ENCODE measurements around the gene SAMD8.

The SAMD8 gene

DNA sequence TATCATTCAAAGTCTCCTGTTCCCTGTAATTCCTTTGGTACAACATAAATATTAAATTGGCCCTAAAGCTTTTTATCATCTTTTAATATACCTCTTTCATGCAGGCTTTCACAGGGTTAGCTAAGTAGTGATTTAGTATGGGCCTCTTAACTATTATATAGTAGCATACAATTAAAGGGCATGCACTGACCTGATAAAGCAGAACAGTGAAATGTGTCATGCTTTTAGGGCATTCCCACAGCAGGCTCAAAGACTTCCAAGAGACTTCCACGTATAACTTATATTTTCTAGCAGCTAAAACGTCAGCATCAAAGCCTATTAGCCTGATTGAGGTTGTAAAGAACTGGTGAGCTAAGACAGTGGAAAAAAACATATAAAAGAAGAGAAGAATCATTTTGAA is 35.3 kb downstream of the SAMD8 start:
- Histone ChIP-seq H3K9ac (ENCODE audit: low read depth, low read length) (no peak overlapping the region), H3K27ac (ENCODE audit: low read depth, low read length) (no peak overlapping the region), H3K4me3 (ENCODE audit: low read depth, low read length) (no peak overlapping the region), H3K36me3 (ENCODE audit: control insufficient read depth, insufficient read depth, low read length) (peaks cover 12% of the 10 kb centered on the region), H3K4me1 (ENCODE audit: control insufficient read depth, insufficient read depth, low read length) (no peaks in the 10 kb centered on the region), H3K27me3 (ENCODE audit: control insufficient read depth, insufficient read depth, low read length) (no peaks in the 10 kb centered on the region), H3K9me3 (ENCODE audit: control insufficient read depth, insufficient read depth, low read length) (no peaks in the 10 kb centered on the region)

DNA sequence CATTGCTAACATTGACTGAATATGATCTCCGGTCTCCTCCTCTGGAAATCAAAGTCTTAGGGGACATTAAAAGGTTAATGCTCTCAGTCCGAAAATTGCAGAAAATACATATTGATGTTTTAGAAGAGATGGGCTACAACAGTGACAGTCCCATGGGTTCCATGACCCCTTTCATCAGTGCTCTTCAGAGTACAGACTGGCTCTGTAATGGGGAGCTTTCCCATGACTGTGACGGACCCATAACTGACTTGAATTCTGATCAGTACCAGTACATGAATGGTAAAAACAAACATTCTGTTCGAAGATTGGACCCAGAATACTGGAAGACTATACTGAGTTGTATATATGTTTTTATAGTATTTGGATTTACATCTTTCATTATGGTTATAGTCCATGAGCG is 39.2 kb downstream of the SAMD8 start:
- Histone ChIP-seq H3K9me3 (ENCODE audit: control insufficient read depth, insufficient read depth, low read length) (no peaks in the 10 kb centered on the region), H3K9ac (ENCODE audit: low read depth, low read length) (no peak overlapping the region), H3K27ac (ENCODE audit: low read depth, low read length) (no peak overlapping the region), H3K4me1 (ENCODE audit: control insufficient read depth, insufficient read depth, low read length) (no peaks in the 10 kb centered on the region), H3K36me3 (ENCODE audit: control insufficient read depth, insufficient read depth, low read length) (peaks cover 20% of the 10 kb centered on the region), H3K4me3 (ENCODE audit: low read depth, low read length) (no peak overlapping the region), H3K27me3 (ENCODE audit: control insufficient read depth, insufficient read depth, low read length) (no peaks in the 10 kb centered on the region)

DNA sequence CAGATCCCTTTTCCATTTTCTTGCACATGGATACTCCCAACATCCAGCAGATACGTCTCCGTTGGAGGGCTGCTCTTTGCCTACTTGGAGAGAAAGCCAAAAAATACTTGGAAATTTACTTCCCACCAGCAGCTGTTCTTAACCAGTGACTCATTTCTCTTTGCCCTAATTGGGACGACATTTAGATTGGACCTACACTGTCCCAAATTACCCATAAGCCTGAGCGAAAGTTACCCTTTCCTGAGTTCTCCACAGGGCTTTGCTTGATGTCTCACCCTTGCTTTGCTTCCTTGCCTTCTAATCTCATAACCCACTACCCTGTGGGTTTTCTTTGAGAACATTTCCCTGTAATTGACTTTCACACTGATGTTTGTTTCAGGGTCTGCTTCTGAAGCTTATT is 48.1 kb downstream of the SAMD8 start:
- H3K4me1 ChIP-seq (ENCODE audit: control insufficient read depth, insufficient read depth, low read length) = no peaks in the 10 kb centered on the region
- H3K9me3 ChIP-seq (ENCODE audit: control insufficient read depth, insufficient read depth, low read length) = no peaks in the 10 kb centered on the region
- H3K36me3 ChIP-seq (ENCODE audit: control insufficient read depth, insufficient read depth, low read length) = no peaks in the 10 kb centered on the region; the same call in 1 of the 2 replicates
- H3K4me3 ChIP-seq (ENCODE audit: low read depth, low read length) = no peak overlapping the region
- H3K9ac ChIP-seq (ENCODE audit: low read depth, low read length) = no peak overlapping the region
- H3K27me3 ChIP-seq (ENCODE audit: control insufficient read depth, insufficient read depth, low read length) = no peaks in the 10 kb centered on the region
- no peak overlapping the region for H3K27ac ChIP-seq (ENCODE audit: low read depth, low read length)

DNA sequence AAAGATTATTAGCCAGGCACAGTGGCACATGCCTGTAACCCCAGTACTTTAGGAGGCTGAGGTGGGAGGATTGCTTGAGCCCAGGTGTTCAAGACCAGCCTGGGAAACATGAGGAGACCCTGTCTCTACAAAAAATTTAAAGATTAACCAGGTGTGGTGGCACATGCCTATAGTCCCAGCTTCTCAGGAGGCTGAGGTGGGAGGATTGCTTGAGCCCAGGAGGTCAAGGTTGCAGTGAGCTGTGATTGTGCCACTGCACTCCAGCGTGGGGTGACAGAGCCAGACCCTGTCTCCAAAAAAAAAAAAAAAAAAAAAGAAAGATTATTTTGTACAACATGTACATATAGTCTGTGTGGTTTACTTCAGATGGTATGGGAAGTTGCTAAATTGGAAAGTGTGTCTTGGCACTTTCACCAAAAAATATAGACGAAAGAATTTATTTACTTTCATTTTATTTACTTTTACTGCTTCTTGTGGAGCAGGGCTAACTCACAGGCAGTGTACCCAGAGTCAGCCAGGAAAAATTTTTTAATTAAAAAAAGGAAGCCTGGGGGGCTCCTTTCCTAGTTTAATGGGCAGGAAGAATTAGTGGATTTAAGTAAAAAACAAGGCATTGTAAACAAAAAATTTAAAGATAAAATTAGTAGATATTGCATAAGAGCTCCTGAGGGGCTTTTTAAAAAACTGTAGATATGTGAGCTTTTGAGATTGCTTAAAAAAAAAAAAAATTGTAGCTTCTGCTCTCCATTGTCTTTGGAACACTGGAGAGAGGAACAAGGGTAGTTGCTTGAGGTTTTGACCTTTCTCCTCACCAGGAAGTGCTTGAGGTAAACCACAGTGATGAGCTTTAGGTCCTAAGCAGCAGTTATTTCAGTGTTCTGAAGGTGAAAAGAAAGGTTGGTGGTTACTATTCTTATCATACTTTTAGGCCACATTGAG is 54.5 kb downstream of the SAMD8 start:
- peaks cover 6% of the 10 kb centered on the region; the same call in 1 of the 2 replicates for H3K36me3 ChIP-seq (ENCODE audit: control insufficient read depth, insufficient read depth, low read length)
- H3K9ac ChIP-seq (ENCODE audit: low read depth, low read length) = no peak overlapping the region
- no peaks in the 10 kb centered on the region for H3K9me3 ChIP-seq (ENCODE audit: control insufficient read depth, insufficient read depth, low read length)
- no peak overlapping the region for H3K27ac ChIP-seq (ENCODE audit: low read depth, low read length)
- no peaks in the 10 kb centered on the region for H3K4me1 ChIP-seq (ENCODE audit: control insufficient read depth, insufficient read depth, low read length)
- H3K4me3 ChIP-seq (ENCODE audit: low read depth, low read length) = no peak overlapping the region
- no peaks in the 10 kb centered on the region for H3K27me3 ChIP-seq (ENCODE audit: control insufficient read depth, insufficient read depth, low read length)

DNA sequence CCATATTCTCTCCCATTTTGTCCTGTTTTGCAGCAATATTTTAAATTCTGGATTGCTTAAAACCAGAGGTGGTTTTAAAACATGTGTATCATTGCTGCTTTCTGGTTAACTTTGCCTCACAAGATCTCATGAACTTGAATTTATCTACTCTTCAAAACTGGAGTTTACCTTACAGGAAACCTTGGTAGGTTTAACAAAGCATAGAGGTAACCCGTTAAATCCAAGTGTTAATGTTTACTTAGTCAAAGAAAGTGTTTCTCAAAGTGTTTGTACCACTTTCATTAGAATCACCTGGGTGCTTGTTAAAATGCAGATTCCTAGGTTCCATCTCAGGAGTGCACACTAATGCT is 55.1 kb downstream of the SAMD8 start:
- peaks cover 6% of the 10 kb centered on the region; the same call in 1 of the 2 replicates for H3K36me3 ChIP-seq (ENCODE audit: control insufficient read depth, insufficient read depth, low read length)
- H3K9ac ChIP-seq (ENCODE audit: low read depth, low read length) = no peak overlapping the region
- H3K4me1 ChIP-seq (ENCODE audit: control insufficient read depth, insufficient read depth, low read length) = no peaks in the 10 kb centered on the region
- no peak overlapping the region for H3K4me3 ChIP-seq (ENCODE audit: low read depth, low read length)
- H3K27ac ChIP-seq (ENCODE audit: low read depth, low read length) = no peak overlapping the region
- no peaks in the 10 kb centered on the region for H3K27me3 ChIP-seq (ENCODE audit: control insufficient read depth, insufficient read depth, low read length)
- no peaks in the 10 kb centered on the region for H3K9me3 ChIP-seq (ENCODE audit: control insufficient read depth, insufficient read depth, low read length)

DNA sequence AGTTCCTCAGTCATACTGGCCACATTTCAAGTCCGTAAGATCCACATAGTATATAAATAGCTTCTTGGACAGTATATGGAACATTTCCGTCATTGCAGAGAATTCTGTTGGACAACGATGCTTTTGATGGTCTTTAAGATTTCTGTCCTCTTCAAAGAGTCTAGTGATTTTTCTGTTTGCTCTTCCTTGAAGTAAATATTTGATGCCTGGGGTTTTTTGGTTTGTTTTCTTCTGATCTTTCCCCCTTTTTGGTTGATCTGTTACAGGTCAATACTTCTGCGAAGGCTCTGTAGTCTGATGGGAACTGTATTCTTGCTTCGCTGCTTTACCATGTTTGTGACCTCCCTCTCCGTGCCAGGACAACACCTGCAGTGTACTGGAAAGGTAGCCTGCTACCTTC is 56.8 kb downstream of the SAMD8 start:
- peaks cover 6% of the 10 kb centered on the region; the same call in 1 of the 2 replicates for H3K36me3 ChIP-seq (ENCODE audit: control insufficient read depth, insufficient read depth, low read length)

DNA sequence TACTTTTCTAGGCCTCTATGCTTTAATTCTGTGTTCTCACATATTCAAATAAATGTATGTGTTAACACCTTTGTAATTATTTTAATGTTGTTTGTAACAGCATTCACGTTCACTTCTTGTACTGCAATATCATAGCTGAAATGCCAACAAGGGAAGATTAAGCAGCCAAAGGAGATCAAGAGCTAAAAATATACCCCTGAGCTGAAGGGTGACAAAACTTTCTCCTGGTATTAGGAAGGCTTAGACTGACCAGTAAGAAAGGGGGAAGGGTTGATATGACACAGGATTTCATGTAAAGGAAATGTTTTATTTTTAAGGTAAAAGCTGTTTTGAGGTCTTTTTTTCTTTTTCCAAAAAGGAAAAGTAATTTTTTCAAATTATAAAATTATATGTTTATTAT is 58.8 kb downstream of the SAMD8 start:
- Histone ChIP-seq H3K9me3 (ENCODE audit: control insufficient read depth, insufficient read depth, low read length) (no peaks in the 10 kb centered on the region), H3K4me1 (ENCODE audit: control insufficient read depth, insufficient read depth, low read length) (no peaks in the 10 kb centered on the region), H3K27me3 (ENCODE audit: control insufficient read depth, insufficient read depth, low read length) (no peaks in the 10 kb centered on the region), H3K4me3 (ENCODE audit: low read depth, low read length) (no peak overlapping the region), H3K9ac (ENCODE audit: low read depth, low read length) (no peak overlapping the region), H3K36me3 (ENCODE audit: control insufficient read depth, insufficient read depth, low read length) (peaks cover 6% of the 10 kb centered on the region), H3K27ac (ENCODE audit: low read depth, low read length) (no peak overlapping the region)

More for the DNA sequence above, 56.8 kb downstream of the SAMD8 start:
- no peak overlapping the region for H3K9ac ChIP-seq (ENCODE audit: low read depth, low read length)
- no peaks in the 10 kb centered on the region for H3K27me3 ChIP-seq (ENCODE audit: control insufficient read depth, insufficient read depth, low read length)
- no peak overlapping the region for H3K4me3 ChIP-seq (ENCODE audit: low read depth, low read length)
- H3K4me1 ChIP-seq (ENCODE audit: control insufficient read depth, insufficient read depth, low read length) = no peaks in the 10 kb centered on the region
- no peak overlapping the region for H3K27ac ChIP-seq (ENCODE audit: low read depth, low read length)
- no peaks in the 10 kb centered on the region for H3K9me3 ChIP-seq (ENCODE audit: control insufficient read depth, insufficient read depth, low read length)

DNA sequence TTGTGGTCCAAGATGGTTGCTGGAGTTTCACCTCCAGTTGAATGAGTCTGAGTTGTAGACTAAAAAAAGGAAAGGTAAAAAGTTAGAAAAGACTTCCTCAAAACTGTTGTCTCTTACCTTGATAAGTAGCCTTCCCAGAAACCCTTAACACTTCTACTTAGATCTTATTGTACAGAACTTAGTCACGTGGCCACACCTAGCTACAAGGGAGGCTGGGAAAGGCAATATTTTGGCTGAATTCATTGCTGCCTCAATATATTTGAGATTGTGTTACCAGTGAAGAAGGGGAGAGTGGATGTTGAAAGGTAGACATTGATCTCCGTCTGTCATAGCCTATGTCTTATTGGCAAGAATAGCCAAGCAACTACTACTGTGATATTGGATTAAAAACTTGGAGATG is 63.6 kb downstream of the SAMD8 start:
- no peak overlapping the region for H3K27ac ChIP-seq (ENCODE audit: low read depth, low read length)

DNA sequence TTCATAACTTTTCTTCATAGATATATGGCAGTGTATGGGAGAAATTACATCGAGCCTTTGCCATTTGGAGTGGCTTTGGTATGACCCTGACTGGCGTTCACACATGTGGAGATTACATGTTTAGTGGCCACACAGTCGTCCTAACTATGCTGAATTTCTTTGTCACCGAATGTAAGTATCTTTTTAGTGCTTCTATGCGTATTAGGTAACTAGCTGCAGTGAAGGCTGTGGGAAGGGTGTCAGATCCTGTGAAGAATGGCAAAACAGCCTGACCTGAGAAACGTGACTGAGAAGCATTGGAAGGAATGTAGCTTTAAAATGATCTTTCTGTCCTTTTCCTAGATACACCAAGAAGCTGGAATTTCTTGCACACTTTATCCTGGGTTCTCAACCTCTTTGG is 64.6 kb downstream of the SAMD8 start:
- peaks cover 14% of the 10 kb centered on the region for H3K36me3 ChIP-seq (ENCODE audit: control insufficient read depth, insufficient read depth, low read length)
- no peak overlapping the region for H3K4me3 ChIP-seq (ENCODE audit: low read depth, low read length)
- H3K9me3 ChIP-seq (ENCODE audit: control insufficient read depth, insufficient read depth, low read length) = no peaks in the 10 kb centered on the region
- H3K27ac ChIP-seq (ENCODE audit: low read depth, low read length) = no peak overlapping the region
- H3K4me1 ChIP-seq (ENCODE audit: control insufficient read depth, insufficient read depth, low read length) = no peaks in the 10 kb centered on the region
- H3K27me3 ChIP-seq (ENCODE audit: control insufficient read depth, insufficient read depth, low read length) = no peaks in the 10 kb centered on the region
- H3K9ac ChIP-seq (ENCODE audit: low read depth, low read length) = no peak overlapping the region

More for the DNA sequence above, 63.6 kb downstream of the SAMD8 start:
- no peak overlapping the region for H3K4me3 ChIP-seq (ENCODE audit: low read depth, low read length)
- H3K9me3 ChIP-seq (ENCODE audit: control insufficient read depth, insufficient read depth, low read length) = no peaks in the 10 kb centered on the region
- no peaks in the 10 kb centered on the region for H3K4me1 ChIP-seq (ENCODE audit: control insufficient read depth, insufficient read depth, low read length)
- no peaks in the 10 kb centered on the region for H3K27me3 ChIP-seq (ENCODE audit: control insufficient read depth, insufficient read depth, low read length)
- H3K36me3 ChIP-seq (ENCODE audit: control insufficient read depth, insufficient read depth, low read length) = peaks cover 16% of the 10 kb centered on the region
- no peak overlapping the region for H3K9ac ChIP-seq (ENCODE audit: low read depth, low read length)

DNA sequence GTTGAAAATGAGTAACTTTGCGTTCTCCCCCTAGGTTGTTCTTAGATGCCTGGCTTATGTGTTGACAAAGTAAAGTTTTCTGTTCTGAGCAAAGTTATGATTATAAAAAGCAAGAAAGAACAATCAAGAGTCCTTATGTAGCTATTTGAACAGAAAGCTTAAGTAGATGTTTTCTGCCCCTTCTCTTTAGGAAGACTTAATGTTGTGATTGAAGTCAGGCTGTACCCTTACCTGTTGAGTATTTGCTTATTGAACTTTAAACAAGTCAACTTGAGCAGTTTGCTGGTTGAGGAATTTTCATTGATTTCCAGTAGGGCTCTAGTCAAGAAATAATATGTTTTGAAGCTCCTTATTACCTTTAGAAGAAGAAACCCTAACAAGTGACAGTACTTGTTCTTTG is 65.3 kb downstream of the SAMD8 start:
- Histone ChIP-seq H3K9me3 (ENCODE audit: control insufficient read depth, insufficient read depth, low read length) (no peaks in the 10 kb centered on the region), H3K27me3 (ENCODE audit: control insufficient read depth, insufficient read depth, low read length) (no peaks in the 10 kb centered on the region), H3K4me1 (ENCODE audit: control insufficient read depth, insufficient read depth, low read length) (no peaks in the 10 kb centered on the region), H3K4me3 (ENCODE audit: low read depth, low read length) (no peak overlapping the region), H3K36me3 (ENCODE audit: control insufficient read depth, insufficient read depth, low read length) (peaks cover 14% of the 10 kb centered on the region), H3K9ac (ENCODE audit: low read depth, low read length) (no peak overlapping the region), H3K27ac (ENCODE audit: low read depth, low read length) (no peak overlapping the region)

DNA sequence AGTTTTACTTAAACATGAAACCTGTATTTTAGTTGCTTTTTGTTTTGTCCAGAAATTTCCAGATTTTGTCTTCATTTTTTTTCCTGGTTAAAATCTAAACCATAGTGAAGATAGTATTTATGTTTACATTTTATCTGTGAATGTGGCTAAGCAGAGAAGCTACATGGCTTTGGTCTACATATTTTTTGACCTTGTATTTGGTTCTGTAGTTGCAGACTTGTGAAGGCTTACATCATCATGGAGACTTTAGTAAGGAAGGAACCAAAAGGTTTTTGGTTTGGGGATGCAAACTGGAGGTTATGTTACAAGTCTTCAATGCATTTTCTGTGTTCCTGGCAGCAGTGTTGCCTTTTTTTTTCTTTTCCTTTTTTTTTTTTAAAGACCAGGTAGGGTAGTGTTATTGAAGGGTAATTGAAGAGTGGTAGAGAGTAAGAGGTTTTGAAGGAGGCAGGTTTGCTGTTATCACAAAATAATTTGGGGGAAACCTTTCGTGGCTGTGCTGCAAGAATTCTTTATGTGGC is 68.3 kb downstream of the SAMD8 start:
- Histone ChIP-seq H3K4me3 (ENCODE audit: low read depth, low read length) (no peak overlapping the region), H3K9ac (ENCODE audit: low read depth, low read length) (no peak overlapping the region), H3K4me1 (ENCODE audit: control insufficient read depth, insufficient read depth, low read length) (no peaks in the 10 kb centered on the region), H3K27me3 (ENCODE audit: control insufficient read depth, insufficient read depth, low read length) (no peaks in the 10 kb centered on the region), H3K27ac (ENCODE audit: low read depth, low read length) (no peak overlapping the region), H3K36me3 (ENCODE audit: control insufficient read depth, insufficient read depth, low read length) (peaks cover 14% of the 10 kb centered on the region), H3K9me3 (ENCODE audit: control insufficient read depth, insufficient read depth, low read length) (no peaks in the 10 kb centered on the region)

Data from HUES48 (cell line).